Gastroesophageal sphincter (tissue), 3 donors: Measurements from ENCODE around the gene THSD7A.

Experiments used
- CTCF ChIP-seq, 4 experiments: fragments of 200-600 bp in 2 of 4; fragments of 450-650 bp in 2 of 4; sonication (generic) in 1 of 4; IDR thresholded peaks; one replicate each; pipeline ENCODE4 v1.5.1; 2017 to 2019; ENCODE audit warnings: antibody characterized with exemption in 4 of 4, mild to moderate bottlenecking in 2 of 4, moderate library complexity in 2 of 4
- EP300 ChIP-seq: sonication (generic); formaldehyde crosslinking; IDR thresholded peaks from one replicate; pipeline ENCODE4 v1.6.1; 2017; ENCODE audit warnings: antibody characterized with exemption, mild to moderate bottlenecking
- POLR2A ChIP-seq, 2 donors: fragments of 450-650 bp; IDR thresholded peaks; one replicate each; pipeline ENCODE4 v1.6.1; 2017; ENCODE audit warnings: antibody characterized with exemption in 2 of 2, mild to moderate bottlenecking in 2 of 2, moderate library complexity in 1 of 2
- POLR2AphosphoS5 ChIP-seq: sonication (generic); formaldehyde crosslinking; IDR thresholded peaks from one replicate; pipeline ENCODE4 v1.6.1; 2017; ENCODE audit warnings: antibody characterized with exemption

GRCh38 chr7:11775401-11775800, 56.6 kb downstream of the THSD7A start:
- no peak for TF ChIP-seq CTCF (IDR thresholded peaks at IDR 0.05)
- TF ChIP-seq POLR2A (IDR thresholded peaks at IDR 0.05) = no peak
- TF ChIP-seq POLR2AphosphoS5 = no peak
- TF ChIP-seq EP300 = no peak
